Fibroblast of skin of right quadriceps (primary cell): ENCODE results near the gene DPP7.
"Not testable (repeated sequence)": the region's sequence is repeated elsewhere in the genome, so short reads cannot be mapped to it uniquely, and the experiment has no call there.

Source experiments
- DNase-seq: peaks from one replicate; pipeline ENCODE4 v3.0.0-alpha.2; 2013

DPP7 gene

GRCh38 chr9:137147793-137148160, 33.2 kb upstream of the DPP7 start:
- no peak for DNase-seq

GRCh38 chr9:137147091-137147792, 32.7 kb upstream of the DPP7 start:
- no peak for DNase-seq

GRCh38 chr9:137146527-137146918, 32.0 kb upstream of the DPP7 start:
- no peak for DNase-seq

GRCh38 chr9:137145731-137146526, 31.4 kb upstream of the DPP7 start:
- no peak for DNase-seq

- no peak for DNase-seq
Observed at GRCh38 chr9:137143459-137143858, 28.9 kb upstream of the DPP7 start.

- no peak for DNase-seq
Observed at GRCh38 chr9:137141976-137142936, 27.7 kb upstream of the DPP7 start.

GRCh38 chr9:137141050-137141810, 26.7 kb upstream of the DPP7 start:
- DNase-seq, result no peak

DNA sequence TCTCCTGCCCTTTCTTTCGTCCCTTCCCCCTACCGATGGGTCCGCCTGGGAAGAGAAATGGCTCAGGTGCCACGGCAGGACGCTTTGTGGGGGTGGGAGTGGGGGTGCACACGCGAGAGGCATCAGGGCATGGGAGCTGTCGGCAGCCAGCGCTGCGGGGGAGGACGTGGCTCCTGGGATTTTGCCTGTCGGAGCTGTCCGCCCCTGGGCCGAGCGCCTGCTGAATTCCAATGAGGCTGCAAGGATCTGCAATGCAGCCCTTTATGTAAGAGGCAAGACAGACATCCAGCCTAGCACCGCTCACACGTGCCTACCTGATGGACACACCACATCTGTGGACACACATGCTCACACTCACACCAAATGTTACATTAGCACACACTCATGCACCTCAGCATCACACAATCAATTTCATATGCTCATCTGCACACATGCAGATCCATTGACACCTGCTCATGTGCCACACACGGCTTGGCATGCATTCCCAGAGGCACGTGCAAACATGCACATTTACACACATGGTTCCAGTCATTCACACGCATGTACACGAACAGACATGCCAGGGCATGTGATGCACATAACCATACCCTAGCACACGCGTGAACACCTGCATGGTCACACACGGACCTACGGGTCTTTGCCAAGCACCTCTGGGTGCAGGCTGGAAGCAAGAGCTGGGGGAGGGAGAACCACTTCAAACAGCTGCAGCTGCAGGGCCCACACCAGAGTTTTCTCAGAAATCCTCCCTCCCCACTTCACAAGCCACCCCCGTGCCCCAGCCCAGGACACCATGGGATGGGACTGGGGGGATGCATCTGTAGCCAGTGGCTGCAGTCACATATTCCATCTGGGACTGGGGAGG, 25.8 kb upstream of the DPP7 start:
- no peak for DNase-seq

DNA sequence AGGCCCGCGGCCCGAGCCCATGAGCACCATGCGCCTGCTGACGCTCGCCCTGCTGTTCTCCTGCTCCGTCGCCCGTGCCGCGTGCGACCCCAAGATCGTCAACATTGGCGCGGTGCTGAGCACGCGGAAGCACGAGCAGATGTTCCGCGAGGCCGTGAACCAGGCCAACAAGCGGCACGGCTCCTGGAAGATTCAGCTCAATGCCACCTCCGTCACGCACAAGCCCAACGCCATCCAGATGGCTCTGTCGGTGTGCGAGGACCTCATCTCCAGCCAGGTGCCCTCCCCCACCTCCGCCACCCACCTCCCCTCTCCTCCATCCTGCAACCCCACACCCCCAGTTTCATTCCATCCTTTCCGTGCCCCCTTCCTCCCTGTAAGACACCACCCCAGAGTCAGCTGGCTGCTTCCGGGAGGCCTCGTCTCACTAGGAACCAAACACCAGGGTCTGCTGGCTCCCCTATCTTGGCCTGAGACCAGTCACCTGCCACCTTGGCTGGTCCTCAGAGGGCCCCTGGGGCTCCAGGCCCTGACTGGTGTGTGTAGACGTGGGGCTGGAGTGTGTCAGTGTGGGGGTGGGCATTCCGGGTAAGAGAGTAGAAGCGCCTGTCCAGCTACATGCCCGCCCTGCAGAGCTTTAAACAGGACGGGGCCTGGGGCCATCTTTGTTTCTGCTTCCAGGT, 25.1 kb upstream of the DPP7 start:
- no peak for DNase-seq

DNA sequence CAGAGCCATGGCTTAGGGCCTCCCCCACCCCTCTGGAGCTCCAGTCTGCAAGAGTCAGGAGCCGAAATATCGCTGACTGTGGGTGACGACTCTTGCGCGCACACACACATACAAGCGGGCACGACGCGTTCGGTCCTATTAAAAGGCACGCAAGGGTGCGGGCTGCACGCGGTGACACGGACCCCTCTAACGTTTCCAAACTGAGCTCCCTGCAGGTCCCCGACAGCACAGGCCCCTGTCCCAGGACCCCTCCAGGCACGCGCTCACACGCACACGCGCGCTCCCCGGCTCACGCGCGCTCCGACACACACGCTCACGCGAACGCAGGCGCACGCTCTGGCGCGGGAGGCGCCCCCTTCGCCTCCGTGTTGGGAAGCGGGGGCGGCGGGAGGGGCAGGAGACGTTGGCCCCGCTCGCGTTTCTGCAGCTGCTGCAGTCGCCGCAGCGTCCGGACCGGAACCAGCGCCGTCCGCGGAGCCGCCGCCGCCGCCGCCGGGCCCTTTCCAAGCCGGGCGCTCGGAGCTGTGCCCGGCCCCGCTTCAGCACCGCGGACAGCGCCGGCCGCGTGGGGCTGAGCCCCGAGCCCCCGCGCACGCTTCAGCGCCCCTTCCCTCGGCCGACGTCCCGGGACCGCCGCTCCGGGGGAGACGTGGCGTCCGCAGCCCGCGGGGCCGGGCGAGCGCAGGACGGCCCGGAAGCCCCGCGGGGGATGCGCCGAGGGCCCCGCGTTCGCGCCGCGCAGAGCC, 24.4 kb upstream of the DPP7 start, which contains the start of gene GRIN1:
GRIN1 (plus strand) TSS at position 433 of the 746 bp plus-strand sequence. CDS start 333 bp downstream, outside the sequence.
- no peak for DNase-seq

DNA sequence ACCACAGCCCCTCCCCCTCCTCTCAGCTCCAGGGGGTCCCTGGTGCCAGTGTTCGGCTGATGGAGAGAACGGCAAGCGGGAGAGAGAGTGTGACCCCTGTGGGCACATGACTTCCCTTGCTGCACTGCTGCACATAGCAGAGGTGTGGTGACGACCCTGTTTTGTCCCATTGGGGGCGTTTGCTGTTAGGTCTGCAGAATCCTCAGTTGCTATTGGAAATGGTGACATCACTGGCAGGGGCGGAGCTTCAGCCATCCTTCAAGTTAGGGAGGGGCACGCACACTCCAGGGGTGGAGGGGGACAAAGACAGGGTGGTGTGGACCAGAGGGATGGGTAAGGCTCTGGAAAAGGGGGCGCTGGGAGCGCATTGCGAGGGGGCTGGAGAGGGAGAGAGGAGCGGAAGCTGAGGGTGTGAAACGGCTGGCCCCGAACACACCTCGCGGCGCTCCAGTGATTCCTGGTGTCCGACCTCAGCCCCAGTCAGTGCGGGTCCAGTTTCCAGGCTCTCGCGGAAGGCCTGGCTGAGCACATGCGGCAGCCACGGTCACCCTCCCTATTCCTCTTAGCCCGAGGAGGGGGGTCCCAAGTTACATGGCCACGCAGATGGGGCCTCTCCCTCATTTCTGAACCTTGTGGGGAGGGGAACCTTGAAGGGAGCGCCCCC, 23.7 kb upstream of the DPP7 start:
- no peak for DNase-seq

DNA sequence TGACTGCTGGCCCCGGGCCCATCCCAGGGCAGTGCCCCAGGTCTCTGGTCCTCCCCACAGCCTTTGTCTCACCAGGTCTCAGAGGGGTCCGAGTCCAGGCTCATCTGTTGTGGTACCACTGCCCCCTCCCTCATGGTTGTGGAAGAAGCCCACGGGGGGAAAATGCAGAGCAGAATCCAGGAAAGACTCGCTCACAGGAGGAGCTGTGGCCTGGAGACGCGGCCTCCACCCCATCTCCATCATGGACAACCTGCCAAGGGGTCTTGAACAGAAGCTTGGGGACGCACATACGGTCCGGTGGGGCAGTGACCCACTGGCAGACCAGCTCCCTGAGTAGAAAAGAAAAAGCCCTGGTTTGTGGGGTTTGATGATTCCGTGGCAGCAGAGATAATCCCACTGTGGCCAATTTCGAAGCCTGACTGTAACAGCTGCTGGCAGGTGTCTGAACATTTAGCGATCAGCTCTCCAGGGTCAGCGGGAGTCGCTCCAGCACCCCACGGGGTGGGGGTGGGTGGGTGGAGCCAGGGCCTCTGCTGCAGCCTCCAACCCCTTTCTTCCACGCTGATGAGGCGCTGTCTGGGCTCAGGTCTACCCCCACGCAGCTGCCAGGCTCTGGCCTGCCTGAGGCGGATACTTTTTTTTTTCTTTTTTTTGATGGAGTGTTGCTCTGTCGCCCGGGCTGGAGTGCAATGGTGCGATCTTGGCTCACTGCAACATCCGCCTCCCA, 22.5 kb upstream of the DPP7 start:
- no peak for DNase-seq

DNA sequence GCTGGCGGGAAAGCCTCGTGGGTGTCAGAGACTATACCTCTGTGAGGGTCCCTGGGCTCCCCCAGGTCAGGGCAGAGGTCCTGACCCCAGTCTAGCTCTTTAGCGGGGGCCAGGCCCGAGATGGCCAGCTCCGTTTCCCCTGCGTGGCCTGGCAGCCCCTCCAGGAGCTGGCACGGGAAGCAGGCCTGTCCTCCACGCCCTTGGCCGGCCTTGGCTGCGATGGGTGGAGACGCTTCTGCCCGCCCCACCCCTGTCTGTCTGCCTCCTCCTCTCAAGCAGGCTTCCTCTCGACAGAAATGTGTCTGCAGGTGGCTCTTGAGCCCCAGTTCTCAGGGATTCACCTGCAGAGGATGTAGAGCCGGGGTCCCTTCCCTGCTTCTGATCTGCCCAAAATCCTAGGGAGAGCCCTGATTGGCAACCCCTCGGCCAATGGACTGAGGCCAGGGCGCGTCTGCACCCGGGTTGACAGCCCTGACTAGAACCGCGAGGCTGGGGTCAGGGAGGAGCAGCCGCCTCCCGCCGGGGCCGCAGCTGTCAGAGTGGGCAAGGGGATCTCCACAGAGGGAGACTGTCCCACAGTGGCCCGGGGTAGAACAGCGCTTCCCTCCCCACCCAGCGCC, 21.8 kb upstream of the DPP7 start:
- no peak for DNase-seq

GRCh38 chr9:137135154-137135553, 20.6 kb upstream of the DPP7 start:
- DNase-seq, result not testable (repeated sequence)

DNA sequence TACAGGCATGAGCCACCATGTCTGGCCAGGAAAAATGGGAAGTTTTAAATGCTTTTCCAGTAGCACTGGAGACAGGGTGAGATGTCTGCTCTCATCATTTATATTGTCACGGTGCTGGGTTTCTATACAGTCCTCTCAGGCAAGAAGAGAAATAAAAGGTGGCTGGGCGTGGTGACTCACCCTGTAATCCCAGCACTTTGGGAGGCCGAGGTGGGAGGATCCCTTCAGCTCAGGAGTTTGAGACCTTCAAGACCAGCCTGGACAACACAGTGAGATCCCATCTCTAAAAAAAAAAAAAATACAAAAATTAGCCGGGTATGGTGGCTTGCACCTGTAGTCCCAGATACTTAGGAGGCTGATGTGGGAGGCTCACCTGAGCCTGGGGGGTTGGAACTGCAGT, 19.7 kb upstream of the DPP7 start:
- no peak for DNase-seq

- DNase-seq, result no peak
Observed at GRCh38 chr9:137130176-137130755, 15.7 kb upstream of the DPP7 start.

- DNase-seq, result peak; percentile 89
Observed at GRCh38 chr9:137129456-137130175, 15.1 kb upstream of the DPP7 start.
